OCI-LY7 (cell line): ENCODE results near the gene PDZD2. TPM values are rescaled to one million over a fixed set of nuclear protein-coding genes. Genes with fewer than 3 reads are reported as not detected.

Experiments used
- BruUV-seq: library from RNA; stranded (reverse); fragments of 400-500 nt; replicated peaks from 2 replicates; lab custom pipeline; 2021; lab: Mats Ljungman, UMichigan
- CTCF ChIA-PET: fragments of 300-600 bp; sonication (Branson Sonifier 250); formaldehyde crosslinking; loops from one replicate; lab custom pipeline; 2022; ENCODE audit warnings: antibody characterized with exemption; ENCODE audit not compliant: unreplicated experiment; lab: Charles Lee
- POLR2A ChIA-PET: fragments of 300-600 bp; sonication (Branson Sonifier 250); formaldehyde crosslinking; loops from one replicate; lab custom pipeline; 2022; ENCODE audit warnings: antibody characterized with exemption; lab: Charles Lee
- DNase-seq: peaks from one replicate; pipeline ENCODE4 v3.0.0-alpha.2; 2015; ENCODE audit warnings: low spot score
- H2AFZ ChIP-seq: fragments of 200-600 bp; sonication (generic), shearing (Covaris generic); 2 replicates; pipeline ENCODE4 v1.6.1; 2014; ENCODE audit warnings: mild to moderate bottlenecking, antibody characterized with exemption, low read length, moderate library complexity
- H3K27ac ChIP-seq: fragments of 200-600 bp; sonication (generic); 2 replicates; pipeline ENCODE4 v1.5.1; 2014; ENCODE audit warnings: mixed run types, low read depth, mild to moderate bottlenecking, moderate library complexity, low read length, inconsistent platforms; ENCODE audit not compliant: poor library complexity, severe bottlenecking
- H3K36me3 ChIP-seq: fragments of 200-600 bp; sonication (generic); 2 replicates; pipeline ENCODE4 v1.6.1; 2014; ENCODE audit warnings: mild to moderate bottlenecking, antibody characterized with exemption, low read length, moderate library complexity, mixed read lengths; ENCODE audit not compliant: insufficient read depth
- H3K4me1 ChIP-seq: fragments of 200-600 bp; sonication (generic); 2 replicates; pipeline ENCODE4 v1.5.1; 2014; ENCODE audit warnings: mild to moderate bottlenecking, low read length; ENCODE audit not compliant: insufficient read depth, poor library complexity, severe bottlenecking
- H3K4me2 ChIP-seq: fragments of 200-600 bp; sonication (generic); 2 replicates; pipeline ENCODE4 v1.6.1; 2014; ENCODE audit warnings: mild to moderate bottlenecking, low read length
- H3K4me3 ChIP-seq: fragments of 200-600 bp; sonication (generic); 2 replicates; pipeline ENCODE4 v1.5.1; 2014; ENCODE audit warnings: mild to moderate bottlenecking, low read depth, low read length; ENCODE audit not compliant: poor library complexity, severe bottlenecking
- H3K79me2 ChIP-seq: fragments of 200-600 bp; sonication (generic); 2 replicates; pipeline ENCODE4 v1.6.1; 2016; ENCODE audit warnings: low read depth, mild to moderate bottlenecking, low read length, moderate library complexity, mixed read lengths; ENCODE audit not compliant: insufficient read depth
- H3K9me2 ChIP-seq: fragments of 200-600 bp; sonication (generic); 2 replicates; pipeline ENCODE4 v1.6.1; 2016; ENCODE audit warnings: mild to moderate bottlenecking, low read length, mixed read lengths; ENCODE audit not compliant: insufficient read depth
- H3K9me3 ChIP-seq: fragments of 200-600 bp; sonication (generic); 2 replicates; pipeline ENCODE4 v1.6.1; 2014; ENCODE audit warnings: mild to moderate bottlenecking, mixed run types, low read length, mixed read lengths
- H4K20me1 ChIP-seq: fragments of 200-600 bp; sonication (generic); 2 replicates; pipeline ENCODE4 v1.6.1; 2014; ENCODE audit warnings: mild to moderate bottlenecking, antibody characterized with exemption, low read length, moderate library complexity, mixed read lengths; ENCODE audit not compliant: insufficient read depth
- CTCF ChIP-seq: fragments of 200-600 bp; sonication (generic); conservative IDR thresholded peaks from 2 replicates; pipeline ENCODE4 v1.5.1; 2014; ENCODE audit warnings: mild to moderate bottlenecking, antibody characterized with exemption, low read length, moderate library complexity, mixed read lengths
- EZH2phosphoT487 ChIP-seq: fragments of 200-600 bp; sonication (generic); IDR thresholded peaks from 2 replicates; pipeline ENCODE4 v1.6.1; 2018; ENCODE audit warnings: low read depth, borderline replicate concordance, mild to moderate bottlenecking, mixed run types, antibody characterized with exemption, low read length, moderate library complexity, mixed read lengths
- intact Hi-C: fragments of 100-400 bp; cut with micrococcal nuclease; formaldehyde crosslinking; loops from one replicate; pipeline ENCODE4 v1.10.0; 2022; ENCODE audit not compliant: unreplicated experiment
- total RNA-seq, 2 experiments: library from RNA; depleted of rRNA in 1 of 2; stranded (reverse); fragments of >200 nt in 1 of 2; shearing (Covaris generic) in 1 of 2; gene quantifications; 2 replicates each; pipeline ENCODE4 v1.2.3, GENCODE V29; 2014 to 2022

PDZD2 gene
- total RNA-seq, 2 experiments from 2014 or later, result 8.6 to 10.6 TPM

GRCh38 chr5:31741496-31741895, 102.6 kb downstream of the PDZD2 start:
- Histone ChIP-seq H2AFZ (no peak overlapping the region), H3K27ac (no peak overlapping the region), H3K9me2 (no peaks in the 10 kb centered on the region), H3K4me2 (no peak overlapping the region), H3K4me1 (no peaks in the 10 kb centered on the region), H3K79me2 (no peaks in the 10 kb centered on the region), H4K20me1 (no peaks in the 10 kb centered on the region), H3K36me3 (no peaks in the 10 kb centered on the region), H3K4me3 (no peak overlapping the region), H3K9me3 (no peaks in the 10 kb centered on the region)
- BruUV-seq, result no TSS peak
- intact Hi-C loops, result no loop called here
- ChIA-PET POLR2A (interaction anchor here (0.5 kb wide), 1 partner anchor 23 kb away, joined by 3 read pairs; no protein-coding TSS in a partner anchor), CTCF (no interaction called here)
- TF ChIP-seq EZH2phosphoT487 (no peak), CTCF (no peak)
- DNase-seq, result no peak

- Histone ChIP-seq H3K27ac (no peak overlapping the region), H4K20me1 (no peaks in the 10 kb centered on the region), H3K36me3 (no peaks in the 10 kb centered on the region), H3K9me2 (no peaks in the 10 kb centered on the region), H2AFZ (no peak overlapping the region), H3K9me3 (no peaks in the 10 kb centered on the region), H3K4me2 (no peak overlapping the region), H3K4me1 (no peaks in the 10 kb centered on the region), H3K79me2 (no peaks in the 10 kb centered on the region), H3K4me3 (no peak overlapping the region)
- DNase-seq, result no peak
- ChIA-PET POLR2A (interaction anchor here (1.1 kb wide), 1 partner anchor 11 kb away, joined by 4 read pairs; no protein-coding TSS in a partner anchor), CTCF (no interaction called here)
- no TSS peak for BruUV-seq
- intact Hi-C loops, result no loop called here
- TF ChIP-seq EZH2phosphoT487, result no peak
- no peak for TF ChIP-seq CTCF
Observed at GRCh38 chr5:31743678-31744077, 104.7 kb downstream of the PDZD2 start.

- Histone ChIP-seq H2AFZ (no peak overlapping the region), H3K4me3 (no peak overlapping the region), H3K79me2 (no peaks in the 10 kb centered on the region), H3K27ac (no peak overlapping the region), H3K4me2 (no peak overlapping the region), H3K36me3 (no peaks in the 10 kb centered on the region), H3K4me1 (no peaks in the 10 kb centered on the region), H4K20me1 (no peaks in the 10 kb centered on the region), H3K9me3 (no peaks in the 10 kb centered on the region), H3K9me2 (no peaks in the 10 kb centered on the region)
- ChIA-PET POLR2A (interaction anchor here (0.7 to 1.2 kb wide), 3 partner anchors 25 to 1897 kb away, joined by 3 to 6 read pairs (median 4); no protein-coding TSS in a partner anchor), CTCF (no interaction called here)
- TF ChIP-seq EZH2phosphoT487 (no peak), CTCF (no peak)
- no peak for DNase-seq
- no TSS peak for BruUV-seq
- intact Hi-C loops, result no loop called here
Observed at GRCh38 chr5:31748458-31749172, 109.7 kb downstream of the PDZD2 start.
